ENCODE results near the gene MTX1. TPM values are rescaled to one million over a fixed set of nuclear protein-coding genes. Genes with fewer than 3 reads are reported as not detected.
"Not testable (repeated sequence)": the region's sequence is repeated elsewhere in the genome, so short reads cannot be mapped to it uniquely, and the experiment has no call there.

The MTX1 gene
- total RNA-seq, result 19.1 TPM

DNA sequence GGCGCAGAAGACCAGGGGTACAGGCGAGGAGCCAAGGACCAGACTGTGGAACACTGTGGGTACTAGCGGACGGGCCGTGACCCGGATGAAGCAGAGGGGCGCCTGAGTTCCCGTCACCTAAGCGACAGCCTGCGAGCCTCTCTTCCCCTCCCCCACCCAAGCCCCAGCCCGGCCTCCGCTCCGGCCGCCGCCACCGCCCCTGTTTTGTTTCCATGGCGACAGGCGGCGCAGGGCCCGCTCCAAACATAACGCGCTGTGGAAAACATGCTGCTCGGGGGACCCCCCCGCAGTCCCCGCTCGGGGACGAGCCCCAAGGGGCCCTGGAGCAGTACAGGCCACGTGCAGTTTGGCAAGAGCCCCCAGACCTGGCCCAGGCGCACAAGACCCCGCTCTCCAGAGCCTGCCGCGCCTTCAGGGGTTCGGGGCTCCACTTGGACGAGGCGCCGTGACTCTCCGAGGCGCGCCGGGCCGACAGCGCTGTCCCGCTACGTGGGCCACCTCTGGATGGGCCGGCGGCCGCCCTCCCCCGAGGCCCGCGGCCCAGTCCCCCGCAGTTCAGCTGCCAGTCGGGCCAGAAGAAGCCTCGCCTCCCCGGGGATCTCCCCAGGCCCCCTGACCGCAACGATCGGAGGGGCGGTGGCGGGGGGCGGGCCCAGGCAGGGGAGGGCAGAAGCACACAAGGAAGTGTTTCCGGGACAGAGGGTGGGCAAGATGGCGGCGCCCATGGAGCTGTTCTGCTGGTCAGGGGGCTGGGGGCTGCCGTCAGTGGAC is at the start of gene MTX1:
Gene MTX1, plus strand, starts transcription at position 155 of the 771 bp plus-strand sequence. Its CDS starts 110 bp downstream, at position 265.
- DNase-seq, result peak; percentile 90

GRCh38 chr1:155158991-155159390 is 49.5 kb upstream of the MTX1 start:
- no peak for DNase-seq

DNA sequence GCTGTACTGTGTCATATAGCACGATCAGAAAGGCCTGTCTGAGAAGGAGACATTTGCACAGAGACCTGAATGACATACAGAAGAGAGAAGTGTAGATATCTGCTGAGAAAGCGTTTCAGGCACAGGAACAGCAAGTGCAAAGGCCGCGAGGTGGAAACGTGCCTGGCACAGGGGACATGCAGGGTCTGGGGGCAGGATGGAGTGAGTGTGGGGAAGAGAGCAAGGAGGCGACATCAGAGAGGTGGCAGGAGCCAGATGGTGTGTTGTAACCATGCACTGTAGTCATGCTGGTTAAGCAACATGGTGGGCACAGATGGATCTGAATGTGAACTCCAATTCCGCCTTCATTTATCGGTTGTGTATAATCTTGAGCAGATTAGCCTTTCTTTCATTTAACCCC is 48.4 kb upstream of the MTX1 start:
- no peak for DNase-seq

DNA sequence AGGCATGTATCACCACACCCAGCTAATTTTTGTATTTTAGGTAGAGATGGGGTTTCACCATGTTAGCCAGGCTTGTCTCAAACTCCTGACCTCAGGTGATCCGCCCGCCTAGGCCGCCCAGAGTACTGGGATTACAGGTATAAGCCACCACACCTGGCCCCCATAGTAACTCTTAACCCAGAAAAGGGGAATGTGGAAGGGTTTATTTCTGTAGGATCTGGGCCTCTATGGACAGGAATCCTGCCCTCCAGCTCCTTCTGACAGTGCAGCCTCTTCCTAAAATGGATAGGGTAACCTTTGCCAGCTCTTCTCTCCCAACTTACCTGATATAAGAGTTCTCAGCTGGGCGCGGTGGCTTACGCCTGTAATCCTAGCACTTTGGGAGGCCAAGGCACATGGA is 45.9 kb upstream of the MTX1 start:
- not testable (repeated sequence) for DNase-seq

GRCh38 chr1:155163785-155164184 is 44.7 kb upstream of the MTX1 start:
- DNase-seq, result not testable (repeated sequence)

GRCh38 chr1:155164625-155165024 is 43.9 kb upstream of the MTX1 start:
- DNase-seq, result not testable (repeated sequence)

DNA sequence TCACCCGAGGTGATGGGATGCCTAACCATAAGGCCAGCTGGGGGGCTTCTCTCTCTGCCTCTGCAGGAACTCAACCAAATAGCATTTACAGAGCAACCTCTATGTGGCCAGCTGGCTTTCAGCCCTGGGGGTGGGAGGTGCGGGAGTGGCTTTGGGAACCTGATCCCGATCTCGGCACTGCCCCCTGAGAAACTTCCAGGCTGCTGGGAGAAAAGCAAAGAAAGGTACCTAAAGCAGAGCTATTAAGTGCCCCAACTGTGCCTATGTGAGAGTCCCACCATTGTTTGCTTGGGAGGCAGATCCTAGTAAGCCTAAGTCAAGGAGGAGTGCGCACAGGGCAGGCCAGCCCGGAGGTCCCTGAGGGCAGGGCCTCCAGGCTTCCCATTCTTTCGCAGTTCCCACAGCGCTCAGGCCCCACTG is 42.4 kb upstream of the MTX1 start:
- DNase-seq, result no peak

- peak; percentile 48 for DNase-seq
Measured at GRCh38 chr1:155166471-155167165, 41.9 kb upstream of the MTX1 start.

GRCh38 chr1:155167166-155168104 is 41.1 kb upstream of the MTX1 start:
- DNase-seq, result peak; percentile 71

- DNase-seq, result not testable (repeated sequence)
Measured at GRCh38 chr1:155168105-155168445, 40.4 kb upstream of the MTX1 start.

- DNase-seq, result no peak
Measured at GRCh38 chr1:155168456-155169210, 39.9 kb upstream of the MTX1 start.

GRCh38 chr1:155169541-155169940 is 39.0 kb upstream of the MTX1 start:
- DNase-seq, result no peak

- no peak for DNase-seq
Measured at GRCh38 chr1:155170101-155170785, 38.3 kb upstream of the MTX1 start.

DNA sequence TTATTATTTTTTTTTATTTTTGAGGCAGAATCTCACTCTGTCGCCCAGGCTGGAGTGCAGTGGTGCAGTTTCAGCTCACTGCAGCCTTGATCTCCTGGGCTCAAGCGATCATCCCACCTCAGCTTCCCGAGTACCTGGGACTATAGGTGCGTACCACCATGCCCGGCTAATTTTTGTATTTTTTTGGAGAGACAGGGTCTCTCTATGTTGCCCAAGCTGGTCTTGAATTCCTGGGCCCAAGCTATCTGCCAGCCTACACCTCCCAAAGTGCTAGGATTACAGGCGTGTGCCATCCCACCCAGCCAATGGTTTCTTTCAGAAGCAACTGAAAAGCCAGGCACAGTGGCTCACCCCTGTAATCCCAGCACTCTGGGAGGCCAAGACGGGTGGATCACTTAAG is 37.7 kb upstream of the MTX1 start:
- DNase-seq, result no peak

DNA sequence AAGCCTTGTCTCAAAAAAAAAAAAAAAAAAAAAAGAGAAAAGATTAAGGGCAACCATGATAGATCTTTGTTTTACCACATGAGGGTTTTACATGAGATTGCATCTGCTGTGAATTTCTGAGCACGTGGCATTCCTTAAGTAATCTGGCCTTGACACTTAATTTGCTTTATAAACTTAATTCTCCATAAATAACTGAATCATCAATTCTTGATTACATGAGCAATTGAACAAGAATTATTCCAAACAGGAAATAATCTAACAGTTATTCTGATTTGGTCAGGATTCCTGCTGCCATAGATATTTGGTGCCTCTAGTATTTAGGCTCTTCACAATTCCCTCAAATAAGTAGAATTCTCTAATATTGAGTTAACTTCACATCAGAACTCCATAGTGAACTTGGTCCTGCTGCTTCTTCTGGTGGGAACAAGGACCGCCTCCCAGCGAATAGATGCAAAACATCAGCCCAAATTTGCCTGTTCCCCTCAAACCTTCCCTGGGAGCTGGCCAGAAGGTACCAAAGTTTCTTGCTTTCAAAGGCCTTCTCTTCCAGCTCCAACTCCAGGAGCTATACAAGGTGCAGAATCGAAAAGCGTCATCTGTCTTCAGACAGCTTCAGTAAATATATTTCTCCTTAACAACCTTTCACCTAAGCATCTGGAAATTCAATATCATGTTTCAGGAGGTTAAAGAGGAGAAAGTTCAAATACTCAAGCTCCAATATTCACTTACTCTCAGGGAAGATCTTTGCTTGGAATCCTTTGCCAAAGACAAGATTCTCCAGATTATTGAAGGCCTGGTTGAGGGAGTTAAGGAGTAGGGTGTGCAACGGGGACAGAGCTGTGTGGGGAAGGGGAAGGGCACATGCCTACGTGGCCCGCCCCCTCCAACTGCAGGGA is 36.4 kb upstream of the MTX1 start:
- DNase-seq, result no peak

DNA sequence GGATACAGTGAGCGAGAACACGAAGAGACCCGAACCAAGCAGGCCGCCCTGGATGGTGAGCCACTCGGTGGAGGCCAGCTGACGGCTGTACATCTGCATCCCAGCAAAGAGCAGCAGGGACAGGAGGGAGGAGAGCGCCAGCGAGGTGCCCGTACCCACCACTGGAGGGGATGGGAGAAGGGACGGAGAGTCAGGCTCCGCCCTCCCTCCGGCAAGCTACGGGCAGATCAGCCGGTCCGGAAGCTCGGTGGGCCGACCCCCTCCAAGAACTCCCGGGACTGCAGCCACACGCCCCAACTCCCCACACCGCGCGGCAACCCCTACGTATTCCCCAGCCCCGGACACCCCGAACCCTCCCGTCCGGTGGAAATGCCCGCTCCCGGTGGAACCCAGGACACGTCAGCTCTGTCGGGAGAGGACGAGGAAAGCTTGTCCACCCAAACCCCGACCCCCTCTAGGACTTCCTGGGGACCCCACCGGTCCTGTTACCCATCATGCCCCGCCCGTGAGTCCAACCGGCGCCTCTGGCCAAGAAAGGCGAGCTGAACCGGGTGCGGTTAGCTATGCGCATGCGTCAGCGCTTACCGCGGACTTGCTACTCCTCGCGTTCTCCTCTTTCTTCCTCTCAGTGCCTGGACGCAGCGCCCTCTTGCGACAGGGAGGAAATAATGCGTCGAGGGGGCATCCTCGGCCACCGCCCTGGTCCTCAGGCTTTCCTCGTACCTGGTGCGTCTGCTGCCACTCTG is 35.6 kb upstream of the MTX1 start, which contains the start of gene KRTCAP2:
Gene KRTCAP2, minus strand, starts transcription at position 573 of the 746 bp plus-strand sequence. Its CDS starts 80 bp downstream, at position 493.
- DNase-seq, result peak; percentile 95

DNA sequence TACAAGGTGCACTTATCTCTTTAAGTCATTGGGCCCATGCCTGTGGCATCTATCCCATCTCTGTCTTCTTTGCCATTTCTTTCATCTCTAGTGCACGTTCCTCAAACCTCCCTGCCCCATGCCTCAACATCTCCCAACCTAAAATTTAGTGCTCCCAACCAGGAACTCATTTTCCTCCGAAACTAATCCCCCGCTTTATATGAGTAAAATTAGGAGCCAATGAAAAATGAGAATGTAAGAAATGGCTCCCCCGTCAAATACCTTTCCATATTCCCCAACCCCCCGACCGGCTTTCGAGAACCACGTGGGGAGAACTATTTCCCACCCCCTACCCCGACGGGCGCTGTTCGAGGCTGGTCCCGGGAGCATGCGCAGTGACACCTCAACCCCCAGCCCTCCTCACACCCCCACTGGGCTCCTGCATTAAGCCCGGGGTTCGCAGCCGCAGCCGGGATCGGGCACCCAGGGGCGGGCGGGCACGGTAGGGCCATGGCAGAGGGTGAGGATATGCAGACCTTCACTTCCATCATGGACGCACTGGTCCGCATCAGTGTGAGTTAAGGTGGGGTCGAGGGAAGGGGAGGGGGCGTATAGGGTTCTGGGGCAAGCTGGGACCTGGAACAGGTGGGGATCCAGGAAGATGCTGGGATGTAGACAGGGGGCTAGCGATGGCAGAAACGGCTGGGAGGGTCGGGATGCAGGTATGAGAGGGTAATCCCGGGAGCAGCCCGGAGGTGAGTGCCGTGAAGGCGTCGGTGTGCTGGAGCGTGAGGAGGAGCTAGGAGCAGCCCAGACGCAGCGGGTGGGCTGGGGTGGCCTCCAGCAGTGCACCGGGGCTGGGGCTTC is 34.8 kb upstream of the MTX1 start, which contains the start of gene TRIM46:
Gene TRIM46, plus strand, starts transcription at position 372 of the 846 bp plus-strand sequence. Its CDS starts 118 bp downstream, at position 490.
- DNase-seq, result no peak

All from skin of body (tissue), 2 donors.